ENCODE data around the gene SNX8.

The SNX8 gene

DNA sequence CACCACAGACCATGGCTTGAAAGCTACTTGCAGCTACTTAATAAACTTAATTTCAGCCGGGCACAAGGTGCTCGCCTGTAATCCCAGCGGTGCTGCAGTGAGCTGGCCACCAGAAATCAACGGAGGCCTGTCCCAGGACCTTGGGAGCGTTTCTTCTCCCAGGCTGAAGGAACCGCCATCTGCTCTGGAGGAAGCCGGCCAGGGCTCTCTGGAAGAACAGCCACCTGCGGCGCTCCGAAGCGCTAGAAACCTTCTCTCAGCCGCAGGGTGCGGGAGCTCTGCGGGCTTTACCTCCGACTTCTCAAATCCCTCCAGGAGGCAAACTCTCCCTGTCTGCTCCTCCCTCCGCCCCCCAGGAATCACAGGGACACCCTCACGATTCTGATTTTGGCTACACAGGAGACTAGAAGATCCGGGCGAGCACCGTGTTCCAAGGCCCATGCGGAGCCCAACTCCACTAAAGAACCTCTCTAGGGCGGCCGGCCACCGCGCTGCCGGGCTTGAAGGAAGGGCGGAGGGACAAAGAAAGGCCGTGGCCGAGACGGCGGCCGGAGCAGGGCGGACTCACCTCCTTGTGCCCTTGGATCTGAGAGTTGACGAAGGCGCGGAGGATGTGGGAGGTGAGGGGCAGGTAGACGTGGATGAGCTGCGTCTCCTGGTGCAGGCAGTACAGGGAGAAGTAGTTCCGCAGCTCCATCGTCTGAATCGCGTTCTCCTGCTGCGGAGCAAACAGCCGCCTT lies 57.8 kb downstream of the SNX8 start:
- no peak for DNase-seq
- Mint-ChIP-seq H3K27ac (no peak overlapping the region), H3K36me3 (peaks cover 4% of the 10 kb centered on the region), H3K9me3 (no peaks in the 10 kb centered on the region), H3K27me3 (no peaks in the 10 kb centered on the region), H3K4me1 (peaks cover 6% of the 10 kb centered on the region), H3K4me3 (no peak overlapping the region)
- CTCF ChIA-PET = no interaction called here

DNA sequence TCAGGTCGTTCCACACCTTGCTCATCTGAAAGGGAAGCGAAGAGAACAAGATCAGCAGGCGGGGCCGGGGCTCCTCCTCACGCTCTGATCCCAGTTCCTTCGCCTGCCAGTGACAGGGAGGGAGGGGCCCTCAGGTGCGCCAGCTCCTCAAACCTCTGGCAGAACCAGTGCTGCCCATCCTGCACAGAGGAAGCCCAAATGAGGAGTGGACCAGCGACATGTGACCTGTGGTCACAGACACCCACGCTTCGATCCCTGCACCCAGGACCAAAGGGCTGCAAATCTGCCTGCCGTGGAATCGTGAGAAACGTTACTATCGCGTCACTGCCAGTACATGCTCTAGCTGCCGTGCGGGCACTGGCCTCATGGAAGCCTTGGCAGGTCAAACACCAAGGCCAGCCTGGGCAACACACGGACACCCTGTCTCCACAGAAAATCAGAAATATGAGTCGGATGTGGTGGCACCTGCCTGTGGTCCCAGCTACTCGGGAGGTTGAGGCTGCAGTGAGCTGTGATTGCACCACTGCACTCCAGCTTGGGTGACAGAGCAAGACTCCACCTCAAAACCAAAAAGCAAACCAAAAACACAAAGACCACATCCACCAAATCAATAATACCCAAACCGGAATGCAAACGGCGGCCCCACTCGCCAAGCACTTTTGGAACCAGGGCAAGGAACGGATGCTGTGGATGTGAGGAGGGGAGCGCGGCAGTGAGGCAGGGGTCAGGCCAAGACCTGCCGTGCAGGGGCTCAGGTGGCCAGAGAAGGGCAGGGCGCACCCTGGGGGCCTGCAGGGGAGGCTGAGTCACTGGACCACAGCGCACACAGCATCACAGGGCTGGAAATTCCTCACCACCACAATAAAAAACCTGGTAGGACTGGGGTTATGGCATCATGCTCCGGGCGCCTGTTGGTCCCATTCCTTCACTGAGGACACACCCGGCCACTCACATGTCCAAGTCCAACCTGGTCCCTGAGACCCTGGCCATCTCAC lies 58.8 kb downstream of the SNX8 start:
- CTCF ChIA-PET = no interaction called here
- Mint-ChIP-seq H3K4me1 (peaks cover 8% of the 10 kb centered on the region), H3K27me3 (no peaks in the 10 kb centered on the region), H3K27ac (no peak overlapping the region), H3K36me3 (peaks cover 10% of the 10 kb centered on the region), H3K9me3 (no peaks in the 10 kb centered on the region), H3K4me3 (no peak overlapping the region)
- DNase-seq = no peak

DNA sequence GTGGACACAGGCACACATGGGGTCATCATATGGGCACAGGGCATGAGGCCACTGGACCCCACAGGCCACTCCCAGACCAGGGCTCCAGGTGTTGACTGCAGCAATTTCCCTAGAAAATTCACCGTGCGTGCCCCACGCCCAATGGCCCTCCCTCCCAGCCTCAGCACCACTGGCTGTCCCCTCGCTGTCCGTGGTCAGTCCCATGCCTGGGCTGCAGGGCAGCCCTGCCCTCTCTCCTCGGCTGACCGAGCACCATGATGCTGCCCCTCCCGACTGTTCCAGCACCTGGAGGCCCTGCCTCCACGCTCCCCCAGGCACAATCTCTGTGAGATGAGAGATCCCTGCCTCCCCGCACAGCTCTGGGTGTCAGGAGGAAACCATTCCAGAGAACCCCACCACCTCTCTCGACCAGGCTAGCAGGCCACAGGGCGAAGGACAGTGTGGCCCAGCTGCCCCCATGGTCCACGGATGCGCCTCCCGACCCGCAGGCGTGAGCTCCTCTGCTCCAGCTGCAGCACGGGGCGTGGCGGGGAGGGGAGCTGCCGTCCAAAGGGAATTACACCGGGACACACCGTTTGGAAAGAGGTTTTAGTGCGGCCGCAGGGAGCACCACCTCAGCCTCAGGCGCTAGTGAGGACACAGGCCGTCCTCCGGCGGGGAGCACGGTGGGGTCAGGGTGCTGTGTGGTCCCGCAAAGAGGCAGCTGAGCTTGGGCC lies 59.7 kb downstream of the SNX8 start:
- DNase-seq = no peak
- no peaks in the 10 kb centered on the region for H3K9me3 Mint-ChIP-seq
- no peaks in the 10 kb centered on the region for H3K27me3 Mint-ChIP-seq
- peaks cover 13% of the 10 kb centered on the region for H3K4me1 Mint-ChIP-seq
- H3K27ac Mint-ChIP-seq = no peak overlapping the region
- H3K4me3 Mint-ChIP-seq = no peak overlapping the region
- H3K36me3 Mint-ChIP-seq = peaks cover 14% of the 10 kb centered on the region
- CTCF ChIA-PET = no interaction called here

DNA sequence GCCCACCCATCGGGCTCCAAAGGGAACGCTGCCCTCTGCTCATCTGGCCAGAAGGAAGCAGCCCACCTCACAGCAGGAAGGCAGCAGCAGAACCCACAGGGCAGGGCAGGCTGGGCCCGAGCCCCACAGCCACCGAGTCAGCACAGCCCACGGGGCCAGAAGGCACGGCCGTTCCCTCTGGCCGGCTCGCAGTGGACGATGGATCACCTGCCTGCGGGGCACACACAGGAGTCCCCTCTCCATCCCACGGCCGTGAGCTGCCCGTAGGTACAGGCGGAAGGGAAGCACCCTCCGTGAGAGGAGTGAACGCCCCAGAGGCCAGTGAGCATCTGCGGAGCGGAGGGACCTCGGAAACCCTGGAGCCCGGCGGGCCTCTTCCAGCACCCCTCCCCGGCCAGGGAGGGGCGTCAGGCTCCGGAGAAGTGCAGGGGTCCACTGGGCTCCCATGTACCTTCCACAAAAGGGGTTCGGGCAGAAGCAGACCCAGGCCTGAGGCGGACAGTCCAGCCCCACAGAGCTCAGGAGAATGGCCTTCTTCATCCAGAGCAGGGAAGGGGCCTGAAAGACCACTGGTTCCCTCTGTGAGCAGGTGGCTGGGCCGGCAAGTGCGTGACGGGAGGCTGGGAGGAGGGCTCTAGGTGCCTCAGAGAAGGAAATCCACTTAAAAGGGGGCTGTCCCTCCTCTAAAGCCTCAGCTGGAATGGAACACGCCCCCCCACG lies 60.6 kb downstream of the SNX8 start:
- DNase-seq = no peak
- Mint-ChIP-seq H3K27ac (no peak overlapping the region), H3K27me3 (no peaks in the 10 kb centered on the region), H3K9me3 (no peaks in the 10 kb centered on the region), H3K4me1 (peaks cover 22% of the 10 kb centered on the region), H3K36me3 (peaks cover 22% of the 10 kb centered on the region), H3K4me3 (no peak overlapping the region)
- CTCF ChIA-PET = no interaction called here

DNA sequence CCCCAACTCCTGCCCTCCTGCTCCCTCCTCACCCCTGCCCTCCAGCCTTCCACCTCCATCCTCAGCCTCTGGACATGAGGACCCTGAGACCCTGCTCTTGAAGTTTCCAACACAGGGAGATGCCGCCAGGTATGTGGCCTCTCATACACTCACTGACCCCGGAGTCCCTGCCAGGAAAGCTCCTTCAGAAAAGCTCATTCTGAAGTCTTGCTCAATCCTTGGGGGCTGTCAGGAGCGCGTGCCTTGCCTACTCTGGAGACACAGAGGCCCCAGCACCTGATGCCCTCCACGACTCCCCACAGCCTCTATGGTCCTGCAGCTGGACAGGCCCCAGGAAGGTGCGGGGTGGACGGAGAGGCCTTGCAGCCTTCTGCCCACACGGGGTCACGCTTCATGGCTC lies 61.2 kb downstream of the SNX8 start:
- Mint-ChIP-seq H3K36me3 (peaks cover 23% of the 10 kb centered on the region), H3K9me3 (no peaks in the 10 kb centered on the region), H3K4me3 (no peak overlapping the region), H3K4me1 (peaks cover 27% of the 10 kb centered on the region), H3K27me3 (no peaks in the 10 kb centered on the region), H3K27ac (peak overlapping the region; percentile 73)
- DNase-seq = no peak
- CTCF ChIA-PET = no interaction called here

DNA sequence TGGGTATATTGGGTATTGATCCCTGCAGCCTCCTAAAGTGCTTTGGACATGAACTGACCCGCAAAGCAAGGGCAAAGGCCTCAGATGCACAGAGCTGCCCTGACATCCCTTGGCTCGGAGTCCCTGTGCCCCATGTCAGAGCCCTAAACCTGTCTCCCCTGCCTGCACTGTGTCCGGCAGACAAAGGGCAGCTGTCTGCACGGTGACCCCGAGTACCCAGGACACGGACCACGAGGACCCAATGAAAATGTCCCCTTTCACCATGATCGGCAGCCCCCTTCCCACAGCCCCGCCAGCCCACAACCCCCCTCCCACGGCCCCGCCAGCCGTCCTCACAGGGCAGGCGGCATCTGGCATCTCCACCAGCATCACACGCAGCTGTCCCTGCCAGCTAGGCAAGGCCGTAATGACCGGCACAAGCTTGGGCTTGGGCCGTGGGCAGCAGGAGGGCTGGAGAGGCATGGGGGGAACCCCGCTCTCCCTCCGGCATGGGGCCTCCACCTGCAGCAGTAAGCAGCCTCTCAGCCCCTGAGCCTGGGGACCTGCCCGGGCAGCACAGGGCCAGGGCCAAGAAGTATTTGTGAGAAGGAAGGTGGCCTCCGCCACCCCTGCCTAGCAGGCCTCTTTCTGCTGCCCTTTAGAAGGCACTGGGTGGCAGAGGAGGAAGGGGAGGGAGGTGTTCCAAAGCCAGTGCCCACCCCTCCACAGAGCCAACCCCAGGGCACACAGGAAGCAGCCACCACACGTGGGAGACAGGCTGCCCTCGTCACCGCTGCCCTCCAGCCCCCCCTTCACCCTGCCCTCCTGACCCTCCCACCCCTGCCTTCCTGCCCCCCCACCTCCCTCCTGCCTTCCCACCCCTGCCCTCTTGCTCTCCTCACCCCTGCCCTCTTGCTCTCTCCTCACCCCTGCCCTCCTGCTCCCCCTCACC lies 62.1 kb downstream of the SNX8 start:
- H3K9me3 Mint-ChIP-seq = no peaks in the 10 kb centered on the region
- CTCF ChIA-PET = interaction anchor here (1.1 kb wide), 1 partner anchor 96 kb away, joined by 3 read pairs; no protein-coding TSS in a partner anchor
- H3K36me3 Mint-ChIP-seq = peaks cover 25% of the 10 kb centered on the region
- no peak for DNase-seq
- H3K27ac Mint-ChIP-seq = no peak overlapping the region
- H3K4me3 Mint-ChIP-seq = no peak overlapping the region
- H3K4me1 Mint-ChIP-seq = peaks cover 32% of the 10 kb centered on the region
- H3K27me3 Mint-ChIP-seq = no peaks in the 10 kb centered on the region

DNA sequence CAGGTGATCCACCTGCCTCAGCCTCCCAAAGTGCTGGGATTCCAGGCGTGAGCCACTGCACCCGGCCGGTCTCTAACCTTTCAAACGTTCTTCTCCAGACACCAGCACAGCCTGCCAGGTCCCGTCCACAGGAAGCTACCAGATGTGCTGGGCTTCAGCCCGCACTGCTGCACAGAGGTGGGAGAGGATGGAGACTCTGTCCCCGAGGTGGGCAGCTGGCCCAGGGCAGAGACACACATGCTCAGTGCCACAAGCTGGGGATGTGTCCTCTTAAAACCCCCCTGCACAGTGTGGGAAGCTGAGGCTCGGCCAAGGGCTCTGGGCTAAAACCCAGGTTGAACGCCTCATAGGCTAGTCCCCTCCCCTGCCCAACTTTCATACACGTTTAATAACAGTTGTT lies 62.9 kb downstream of the SNX8 start:
- Mint-ChIP-seq H3K27me3 (no peaks in the 10 kb centered on the region), H3K9me3 (no peaks in the 10 kb centered on the region), H3K27ac (no peak overlapping the region), H3K36me3 (peaks cover 23% of the 10 kb centered on the region), H3K4me3 (no peak overlapping the region), H3K4me1 (peaks cover 32% of the 10 kb centered on the region)
- CTCF ChIA-PET = interaction anchor here (1.1 kb wide), 1 partner anchor 97 kb away, joined by 3 read pairs; no protein-coding TSS in a partner anchor
- DNase-seq = no peak

DNA sequence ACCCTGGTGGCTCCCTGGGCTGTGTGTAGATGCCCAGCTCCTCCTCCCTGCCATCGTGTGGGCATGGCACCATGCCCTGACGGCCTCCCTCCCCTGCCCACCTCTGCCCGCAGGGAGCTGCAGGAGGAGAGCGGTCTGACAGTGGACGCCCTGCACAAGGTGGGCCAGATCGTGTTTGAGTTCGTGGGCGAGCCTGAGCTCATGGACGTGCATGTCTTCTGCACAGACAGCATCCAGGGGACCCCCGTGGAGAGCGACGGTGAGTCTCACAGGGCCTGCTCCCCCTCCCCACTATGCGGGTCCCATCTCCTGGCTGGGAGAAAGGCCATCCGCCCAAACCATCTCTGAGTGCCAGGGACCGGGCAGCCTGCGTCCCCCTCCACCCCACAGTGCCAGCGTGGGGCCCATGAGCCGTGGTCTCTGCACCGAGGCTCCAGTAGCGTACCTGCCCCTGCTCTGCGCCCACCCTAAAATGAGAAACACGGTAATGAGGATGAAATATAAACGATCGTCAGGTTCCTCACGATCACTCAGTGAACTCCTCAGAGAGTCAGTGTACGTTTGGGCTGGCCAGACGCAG lies 64.4 kb downstream of the SNX8 start:
- H3K9me3 Mint-ChIP-seq = no peaks in the 10 kb centered on the region
- H3K4me3 Mint-ChIP-seq = no peak overlapping the region
- H3K27ac Mint-ChIP-seq = no peak overlapping the region
- H3K36me3 Mint-ChIP-seq = peaks cover 28% of the 10 kb centered on the region
- DNase-seq = no peak
- peaks cover 45% of the 10 kb centered on the region for H3K4me1 Mint-ChIP-seq
- H3K27me3 Mint-ChIP-seq = no peaks in the 10 kb centered on the region
- CTCF ChIA-PET = interaction anchor here (0.8 to 2.9 kb wide), 3 partner anchors 9 to 98 kb away, joined by 3 to 12 read pairs (median 8); no protein-coding TSS in a partner anchor

DNA sequence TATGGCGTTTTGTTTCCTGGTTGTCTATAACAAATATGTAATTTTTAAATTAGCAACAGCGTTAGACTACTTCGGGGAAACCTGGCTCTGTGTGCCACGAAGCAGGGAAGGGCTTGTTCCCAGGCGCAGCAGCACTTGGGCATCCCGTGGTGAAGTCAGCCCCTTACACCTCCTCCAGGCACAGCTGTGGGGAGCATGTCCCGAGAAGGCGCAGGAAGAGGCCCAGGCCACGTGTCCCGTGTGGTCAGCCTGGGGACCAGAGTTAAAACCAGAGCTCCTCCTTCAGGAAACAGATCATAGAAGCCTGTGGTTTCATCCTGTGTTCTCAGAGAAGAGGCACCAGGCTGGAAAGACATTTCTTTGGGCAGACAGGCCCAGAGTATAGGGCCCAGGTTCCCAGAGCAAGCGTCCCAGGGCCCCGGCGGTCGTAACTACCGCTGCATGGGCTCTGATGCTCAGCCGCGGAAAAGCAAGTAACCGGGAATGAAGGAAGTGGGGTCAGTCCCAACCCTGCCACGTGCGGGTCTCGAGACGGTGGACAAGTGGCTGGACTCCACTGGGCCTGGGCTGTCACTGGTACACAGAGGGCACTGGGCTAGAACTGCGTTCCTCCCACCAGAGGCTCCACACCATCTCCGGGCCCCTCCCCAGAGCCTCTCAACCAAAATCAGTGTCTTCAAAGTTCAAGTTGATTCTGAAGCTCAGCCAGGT lies 65.1 kb downstream of the SNX8 start:
- Mint-ChIP-seq H3K4me3 (peak overlapping the region; percentile 33), H3K27ac (peak overlapping the region; percentile 26), H3K9me3 (no peaks in the 10 kb centered on the region), H3K36me3 (peaks cover 28% of the 10 kb centered on the region), H3K27me3 (no peaks in the 10 kb centered on the region), H3K4me1 (peaks cover 45% of the 10 kb centered on the region)
- peak; percentile 37 for DNase-seq
- CTCF ChIA-PET = interaction anchor here (0.8 to 2.9 kb wide), 4 partner anchors 10 to 99 kb away, joined by 3 to 12 read pairs (median 6); no protein-coding TSS in a partner anchor

DNA sequence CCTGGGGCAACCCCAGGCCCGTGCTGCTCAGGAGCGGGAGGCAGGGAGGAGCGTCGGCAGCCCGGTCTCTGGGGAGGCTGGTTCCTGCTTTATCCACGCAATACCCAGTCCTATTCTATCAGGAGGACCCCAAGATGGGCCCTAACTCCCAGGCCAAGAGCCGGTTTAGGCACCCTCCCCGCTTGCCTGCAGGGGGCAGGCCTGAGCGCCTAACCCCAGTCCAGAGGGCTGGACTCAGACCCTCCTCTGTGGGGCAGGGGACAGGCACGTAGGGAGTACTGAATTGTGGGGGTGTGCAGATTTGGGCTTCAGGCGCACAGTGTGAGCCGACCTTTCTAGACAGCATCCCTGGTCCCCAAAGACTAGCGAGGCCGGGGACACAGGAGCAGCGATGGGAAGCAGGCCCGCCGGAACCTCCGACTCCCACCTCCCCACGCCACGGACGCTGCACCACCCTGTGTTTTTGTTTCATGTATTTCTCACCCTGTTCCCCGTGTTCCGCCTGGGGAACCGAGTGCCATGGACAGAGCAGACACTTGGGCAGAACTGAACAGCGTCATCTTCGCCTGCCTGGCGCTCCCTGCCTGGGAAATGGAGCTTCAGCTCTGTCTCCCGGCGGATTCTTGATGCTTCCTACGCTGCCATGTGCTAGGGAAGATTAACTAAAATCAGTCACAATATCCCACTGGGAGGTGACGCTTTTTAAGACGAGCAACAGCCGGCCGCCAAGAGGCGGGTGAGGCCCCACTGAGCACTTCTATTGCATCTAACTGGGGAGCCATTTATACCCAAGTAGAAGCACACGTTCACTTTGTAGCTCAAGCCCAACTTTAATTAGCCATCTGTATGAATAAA lies 66.9 kb downstream of the SNX8 start:
- Mint-ChIP-seq H3K36me3 (peaks cover 28% of the 10 kb centered on the region), H3K27me3 (no peaks in the 10 kb centered on the region), H3K27ac (peak overlapping the region; percentile 49), H3K4me3 (no peak overlapping the region), H3K9me3 (no peaks in the 10 kb centered on the region), H3K4me1 (peaks cover 58% of the 10 kb centered on the region)
- CTCF ChIA-PET = interaction anchor here (0.7 to 2.9 kb wide), 4 partner anchors 9 to 209 kb away, joined by 3 to 12 read pairs (median 6); no protein-coding TSS in a partner anchor
- peak; percentile 41 for DNase-seq

DNA sequence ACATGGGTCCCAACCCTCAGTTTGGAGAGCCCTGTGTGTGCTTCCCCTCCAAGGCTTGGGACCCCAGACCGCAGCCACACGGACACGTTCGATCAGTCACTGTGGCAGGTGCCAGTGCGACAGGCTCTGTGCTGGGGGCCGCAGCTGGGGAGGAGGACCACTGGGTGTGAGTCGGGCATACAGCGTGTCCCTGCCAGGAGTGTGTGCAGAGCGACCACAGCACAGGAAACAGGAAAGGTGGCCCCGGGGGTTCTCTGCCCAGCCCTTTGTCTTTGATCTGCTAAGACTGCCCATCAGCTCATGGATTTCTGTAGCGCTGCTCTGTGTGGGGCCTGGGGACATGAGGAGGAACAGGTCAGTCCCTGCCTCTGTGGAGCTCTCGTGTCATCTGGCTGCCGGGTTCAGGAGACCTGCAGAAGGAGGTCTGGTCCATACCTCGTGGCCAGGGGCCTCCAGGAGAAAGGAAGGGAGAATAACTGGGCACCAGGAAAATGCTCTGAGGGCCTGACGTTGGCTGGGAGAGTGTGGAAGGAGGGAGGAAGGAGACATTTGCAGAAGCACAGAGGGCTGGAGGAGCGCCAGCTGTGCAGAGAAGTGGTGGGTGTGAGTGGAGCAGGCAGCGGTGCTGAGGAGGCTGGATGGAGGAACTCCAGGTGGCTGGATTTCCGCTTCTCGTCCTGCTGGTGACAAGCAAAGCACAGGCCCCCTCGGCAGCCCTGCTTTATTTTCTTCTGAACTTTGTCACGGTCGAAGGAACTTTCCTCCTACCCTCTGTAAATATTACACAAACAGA lies 68.2 kb downstream of the SNX8 start:
- Mint-ChIP-seq H3K36me3 (peaks cover 26% of the 10 kb centered on the region), H3K9me3 (no peaks in the 10 kb centered on the region), H3K27me3 (no peaks in the 10 kb centered on the region), H3K4me3 (no peak overlapping the region), H3K4me1 (peaks cover 60% of the 10 kb centered on the region), H3K27ac (no peak overlapping the region)
- CTCF ChIA-PET = interaction anchor here (1.1 to 1.7 kb wide), 2 partner anchors 10 to 102 kb away, joined by 5 to 7 read pairs; no protein-coding TSS in a partner anchor
- DNase-seq = no peak

Data from activated naive CD4-positive, alpha-beta T cell treated with anti-CD3 and anti-CD28 coated beads, Interleukin-2, amount 10 ng/mL, durations not matched to agents 7 days and 5 days (primary cell).